Colon (tissue), 2 donors: ENCODE results near the gene C21orf58.
"Not testable (repeated sequence)": the region's sequence is repeated elsewhere in the genome, so short reads cannot be mapped to it uniquely, and the experiment has no call there.

ENCODE experiments used
- FAIRE-seq: peaks from 2 replicates; lab custom pipeline; 2012; peaks lifted over from hg19 to GRCh38; lab: Jason Lieb, UNC
- donor health status: control.
- donor health status: control.

Gene C21orf58

GRCh38 chr21:46323227-46323709 lies 402 bp downstream of the C21orf58 start:
- no peak for FAIRE-seq

GRCh38 chr21:46322351-46323226 lies 1.1 kb downstream of the C21orf58 start:
- FAIRE-seq, result no peak

DNA sequence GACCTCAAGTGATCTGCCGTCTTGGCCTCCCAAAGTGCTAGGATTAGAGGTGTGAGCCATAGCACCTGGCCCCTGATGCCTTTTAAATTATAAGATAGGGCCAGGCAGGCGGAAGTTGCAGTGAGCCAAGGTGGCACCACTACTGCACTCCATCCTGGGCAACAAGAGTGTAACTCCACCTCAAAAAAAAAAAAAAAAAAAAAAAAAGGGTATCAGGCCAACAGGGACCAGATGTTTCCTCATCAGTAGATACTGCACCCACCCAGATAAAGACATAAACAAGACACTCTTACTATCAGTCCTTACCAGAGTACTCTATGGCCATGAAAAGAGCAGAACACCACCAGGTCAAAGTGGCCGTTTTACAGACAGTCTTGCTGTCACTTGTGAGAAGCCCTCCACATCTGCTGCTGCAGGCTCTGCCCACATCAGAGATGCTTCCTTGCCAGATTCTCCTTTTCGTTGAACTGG lies 3.3 kb downstream of the C21orf58 start:
- no peak for FAIRE-seq

DNA sequence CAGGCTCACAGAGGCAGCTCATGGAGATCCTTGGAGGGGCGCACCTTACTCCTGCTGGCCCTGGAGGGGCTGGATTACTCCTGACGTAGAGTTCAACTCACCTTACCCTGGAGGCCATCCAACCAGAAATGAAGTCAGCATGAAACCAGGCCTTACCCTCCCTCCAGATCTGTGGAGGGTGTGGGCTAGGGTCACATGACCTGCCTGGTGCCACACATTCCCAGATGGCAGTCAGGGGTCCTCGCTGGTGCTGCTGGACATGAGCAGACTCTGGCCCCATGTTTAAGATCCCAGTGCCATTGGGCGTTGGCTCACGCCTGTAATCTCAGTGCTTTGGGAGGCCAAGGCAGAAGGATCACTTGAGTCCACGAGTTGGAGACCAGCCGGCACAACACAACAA lies 4.5 kb downstream of the C21orf58 start:
- FAIRE-seq, result no peak

DNA sequence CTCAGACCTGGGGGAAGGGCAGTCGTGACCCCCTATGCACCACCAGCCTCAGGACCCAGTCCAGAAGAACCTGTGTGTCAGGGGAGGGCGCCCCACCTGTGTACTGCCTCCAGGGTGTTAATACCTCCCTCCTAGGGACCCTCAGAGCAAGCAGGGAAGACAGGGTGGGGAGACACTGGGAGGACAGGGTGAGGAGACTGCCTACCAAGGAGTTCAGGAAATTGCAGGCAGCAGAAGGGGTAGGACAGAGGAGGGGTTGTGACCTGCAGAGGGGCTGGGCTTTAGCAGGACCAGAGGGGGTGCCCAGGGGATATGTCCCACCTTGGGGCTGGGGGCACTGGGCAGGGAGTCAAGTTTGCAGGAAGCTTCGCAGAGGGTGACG lies 5.2 kb downstream of the C21orf58 start:
- FAIRE-seq, result no peak

DNA sequence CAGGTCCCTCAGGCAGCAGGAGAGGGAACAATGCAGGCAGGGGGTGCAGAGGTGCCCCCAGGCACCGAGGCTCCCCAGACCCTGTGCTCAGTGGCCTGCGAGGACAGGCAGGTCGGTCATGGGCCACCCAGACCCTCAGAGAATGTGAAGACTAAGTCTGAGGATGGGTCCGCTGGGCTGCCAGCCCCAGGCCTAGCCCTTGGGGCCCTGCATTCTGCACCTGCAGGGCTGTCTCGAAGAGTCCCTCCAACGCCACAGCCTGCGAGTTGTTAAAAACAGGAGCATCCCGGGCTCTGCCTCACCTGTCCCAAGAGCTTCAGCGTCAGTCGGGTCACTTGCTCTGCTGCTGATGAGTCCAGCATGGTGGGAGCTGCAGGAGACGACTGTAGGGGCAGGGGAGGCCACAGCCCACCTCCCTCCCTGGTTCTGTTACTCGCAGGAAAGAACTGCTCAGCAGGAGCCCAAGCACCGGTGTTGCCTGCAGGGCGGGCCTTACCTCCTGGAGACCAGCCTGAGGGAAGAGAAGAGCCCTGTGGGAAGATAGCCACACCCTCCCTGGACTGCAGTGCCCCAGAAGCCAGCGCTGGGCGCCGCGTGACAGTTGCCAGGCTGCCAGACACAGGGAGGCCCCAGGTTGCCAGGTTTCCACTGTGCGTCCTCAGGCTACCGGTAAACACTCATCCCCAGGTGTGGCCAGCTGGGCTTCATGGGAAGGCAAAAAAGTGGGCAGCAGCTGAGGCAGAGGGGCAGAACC lies 5.8 kb downstream of the C21orf58 start:
- FAIRE-seq, result no peak

- no peak for FAIRE-seq
Observed at GRCh38 chr21:46316708-46317324, 6.9 kb downstream of the C21orf58 start.

DNA sequence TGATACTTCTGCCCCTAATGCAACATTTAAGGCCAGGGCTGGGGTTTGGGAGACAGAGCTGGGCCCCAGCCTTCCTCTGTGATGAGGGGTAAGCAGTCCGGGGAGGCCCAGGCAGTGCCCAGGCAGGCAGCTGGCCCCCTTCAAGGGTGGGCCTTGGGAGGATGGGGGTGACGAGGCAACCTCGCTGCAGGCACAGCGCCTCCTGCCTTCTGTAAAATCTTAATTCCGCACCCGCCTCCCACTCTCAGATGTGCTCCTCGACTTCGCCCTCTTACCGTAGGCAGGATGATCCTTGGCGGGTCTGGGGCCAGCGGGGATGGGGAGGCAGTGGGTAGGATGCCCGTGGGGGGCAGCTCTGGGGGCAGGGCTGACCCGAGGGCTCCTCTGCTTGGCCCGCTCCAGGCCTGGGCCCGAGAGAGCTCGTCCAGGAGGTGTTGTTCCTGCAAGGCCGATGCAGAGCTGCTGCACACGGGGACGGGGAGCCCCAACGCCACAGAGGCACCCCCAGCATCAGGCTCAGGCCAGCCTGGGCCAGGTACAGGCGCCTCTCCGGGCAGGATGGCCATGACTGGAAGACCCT lies 9.1 kb downstream of the C21orf58 start:
- no peak for FAIRE-seq

DNA sequence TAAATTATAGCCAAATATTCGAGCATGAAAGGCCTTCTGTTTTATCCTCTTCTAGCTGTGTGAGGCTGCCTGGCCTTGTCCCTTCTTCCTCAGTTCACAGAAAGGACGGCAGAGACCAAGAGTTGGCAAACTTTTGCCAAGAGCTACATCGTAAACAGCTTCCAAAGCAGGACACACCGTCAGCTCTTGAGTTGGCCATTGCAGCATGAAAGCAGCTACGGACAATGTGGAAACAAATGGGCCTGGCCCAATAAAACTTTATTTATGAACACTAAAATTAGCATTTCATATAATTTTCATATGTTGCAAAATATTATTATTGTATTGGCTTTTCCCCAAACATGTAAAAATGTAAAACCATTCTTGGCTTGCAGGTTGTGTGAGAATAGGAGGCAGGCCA lies 10.7 kb downstream of the C21orf58 start:
- FAIRE-seq, result no peak

DNA sequence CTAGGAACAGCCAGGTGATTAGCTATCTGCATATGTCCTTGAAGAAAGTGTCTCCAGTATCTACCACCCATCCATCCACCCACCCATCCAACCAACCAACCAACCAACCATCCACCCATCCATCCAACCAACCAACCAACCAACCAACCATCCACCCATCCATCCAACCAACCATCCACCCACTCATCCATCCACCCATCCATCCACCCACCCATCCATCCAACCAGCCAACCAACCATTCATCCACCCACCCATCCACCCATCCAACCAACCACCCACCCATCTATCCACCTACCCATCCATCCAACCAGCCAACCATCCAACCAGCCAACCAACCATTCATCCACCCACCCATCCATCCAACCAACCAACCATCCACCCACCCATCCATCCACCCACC lies 12.1 kb downstream of the C21orf58 start:
- FAIRE-seq, result no peak

DNA sequence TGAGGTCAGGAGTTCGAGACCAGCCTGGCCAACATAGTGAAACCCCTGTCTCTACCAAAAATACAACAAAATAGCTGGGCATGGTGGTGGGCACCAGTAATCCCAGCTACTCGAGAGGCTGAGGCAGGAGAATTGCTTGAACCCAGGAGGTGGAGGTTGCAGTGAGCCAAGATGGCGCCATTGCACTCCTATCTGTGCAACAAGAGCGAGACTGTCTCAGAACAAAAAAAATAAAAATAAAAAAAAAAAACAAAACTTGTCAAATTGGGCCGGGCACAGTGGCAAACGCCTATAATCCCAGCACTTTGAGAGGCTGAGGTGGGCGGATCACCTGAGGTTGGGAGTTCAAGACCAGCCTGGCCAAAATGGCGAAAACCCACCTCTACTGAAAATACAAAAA lies 13.4 kb downstream of the C21orf58 start:
- FAIRE-seq, result not testable (repeated sequence)

DNA sequence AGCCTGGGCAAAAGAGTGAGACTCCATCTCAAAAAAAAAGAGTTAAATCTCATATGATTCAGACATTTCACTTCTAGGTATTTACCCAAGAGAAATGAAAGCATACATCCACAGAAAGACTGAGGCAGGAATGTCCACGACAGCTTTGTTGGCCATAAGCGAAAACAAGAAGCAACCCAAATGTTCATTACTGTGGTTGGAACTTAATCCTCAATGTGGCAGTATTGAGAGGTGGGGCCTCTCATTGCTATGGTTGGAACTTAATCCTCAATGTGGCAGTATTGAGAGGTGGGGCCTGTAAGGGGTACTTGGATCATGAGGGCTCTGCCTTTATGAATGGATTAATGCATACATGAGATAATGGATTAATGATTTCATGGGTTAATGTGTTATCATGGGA lies 15.2 kb downstream of the C21orf58 start:
- FAIRE-seq, result no peak

- FAIRE-seq, result no peak
Observed at GRCh38 chr21:46307625-46308024, 16.0 kb downstream of the C21orf58 start.

GRCh38 chr21:46304955-46305354 lies 18.7 kb downstream of the C21orf58 start:
- no peak for FAIRE-seq

DNA sequence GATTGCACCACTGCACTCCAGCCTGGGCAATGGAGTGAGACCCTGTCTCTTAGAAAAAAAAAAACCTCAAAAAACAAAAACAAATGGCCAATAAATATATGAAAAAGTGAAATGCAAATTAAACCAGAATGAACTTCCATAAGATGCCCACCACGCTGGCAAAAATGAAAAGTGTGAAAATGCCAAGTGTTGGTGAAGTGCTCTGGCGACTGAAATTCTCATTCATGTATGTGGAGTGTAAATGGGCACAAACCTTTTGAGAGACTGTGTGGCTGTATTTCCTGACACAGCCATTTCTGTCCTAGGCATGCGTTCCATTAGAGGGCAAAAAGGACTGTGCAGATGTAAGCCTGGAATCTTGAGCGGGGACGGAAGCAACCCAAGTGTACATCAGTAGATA lies 19.2 kb downstream of the C21orf58 start:
- no peak for FAIRE-seq

DNA sequence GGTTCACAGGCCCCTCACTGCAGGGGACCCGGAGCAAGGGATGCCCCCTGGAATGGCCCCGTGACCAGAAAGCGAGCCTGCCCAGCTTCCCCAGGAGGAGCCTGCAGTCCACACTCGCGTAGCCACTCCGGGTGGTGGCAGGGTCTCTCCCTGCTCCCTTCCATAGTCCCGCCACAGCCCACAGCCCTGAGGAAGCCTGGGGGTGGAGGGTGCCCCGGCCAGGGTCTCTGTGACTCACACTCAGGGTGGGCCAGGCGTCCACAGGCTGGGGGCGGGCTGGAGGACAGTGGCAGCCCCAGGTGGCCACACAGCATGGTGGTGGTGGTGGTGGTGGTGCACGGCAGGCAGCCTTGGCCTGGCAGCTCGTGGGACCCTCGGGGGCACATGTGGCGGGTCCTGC lies 21.9 kb downstream of the C21orf58 start:
- FAIRE-seq, result no peak

DNA sequence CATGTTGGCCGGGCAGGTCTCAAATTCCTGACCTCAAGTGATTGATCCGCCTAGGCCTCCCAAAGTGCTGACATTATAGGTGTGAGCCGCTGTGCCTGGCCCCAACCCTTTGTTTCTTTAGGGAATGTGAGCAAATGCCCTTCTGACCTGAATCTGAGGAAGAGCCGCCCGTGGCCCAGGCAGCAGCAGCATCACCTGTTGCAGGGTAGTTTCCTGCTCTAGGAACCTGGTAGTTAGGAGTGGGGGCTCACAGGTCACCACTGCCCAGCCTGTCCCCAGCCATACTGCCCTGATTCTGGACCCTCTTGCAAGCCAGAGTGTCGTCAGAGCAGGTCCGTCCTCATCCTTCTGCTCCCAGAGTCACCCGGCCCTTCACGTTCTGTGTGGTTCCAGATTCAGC lies 24.5 kb downstream of the C21orf58 start:
- FAIRE-seq, result no peak

DNA sequence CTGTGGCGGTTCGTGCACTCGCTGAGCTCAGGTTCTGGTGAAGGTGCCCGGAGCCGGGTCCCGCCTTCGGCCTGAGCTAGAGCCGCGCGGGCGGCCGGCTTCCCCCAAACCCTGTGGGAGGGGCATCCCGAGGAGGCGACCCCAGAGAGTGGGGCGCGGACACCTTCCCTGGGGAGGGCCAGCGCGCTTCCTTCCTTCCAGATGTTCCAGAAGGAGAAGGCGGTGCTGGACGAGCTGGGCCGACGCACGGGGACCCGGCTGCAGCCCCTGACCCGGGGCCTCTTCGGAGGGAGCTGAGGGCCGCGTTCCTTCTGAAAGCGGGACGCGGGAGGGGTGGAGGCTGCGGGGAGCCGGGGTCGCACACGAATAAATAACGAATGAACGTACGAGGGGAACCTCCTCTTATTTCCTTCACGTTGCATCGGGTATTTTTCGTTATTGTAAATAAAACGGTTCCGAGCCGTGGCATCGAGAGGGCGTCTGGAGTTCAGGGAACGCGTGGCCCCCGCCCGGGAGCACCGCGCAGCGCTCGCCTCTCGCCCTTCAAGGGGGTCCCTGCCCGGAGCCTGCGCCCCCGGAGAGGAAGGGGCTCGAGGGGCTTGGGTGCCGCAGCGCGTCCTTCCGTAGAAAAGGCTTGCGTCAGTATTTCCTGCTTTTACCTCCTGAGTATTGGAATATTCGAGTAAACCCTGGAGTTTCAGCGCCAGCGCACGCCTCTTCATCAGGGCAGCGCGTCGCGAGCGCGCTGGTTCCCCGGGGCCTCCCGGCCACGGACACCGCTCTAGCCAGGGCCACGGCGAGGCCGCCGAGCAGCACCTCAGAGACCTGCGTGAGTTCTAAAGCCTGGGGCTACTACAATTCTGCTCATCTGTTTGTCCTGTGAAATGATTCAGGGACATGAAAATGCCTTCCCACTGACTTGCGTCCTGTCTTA lies 26.1 kb downstream of the C21orf58 start:
- no peak for FAIRE-seq

DNA sequence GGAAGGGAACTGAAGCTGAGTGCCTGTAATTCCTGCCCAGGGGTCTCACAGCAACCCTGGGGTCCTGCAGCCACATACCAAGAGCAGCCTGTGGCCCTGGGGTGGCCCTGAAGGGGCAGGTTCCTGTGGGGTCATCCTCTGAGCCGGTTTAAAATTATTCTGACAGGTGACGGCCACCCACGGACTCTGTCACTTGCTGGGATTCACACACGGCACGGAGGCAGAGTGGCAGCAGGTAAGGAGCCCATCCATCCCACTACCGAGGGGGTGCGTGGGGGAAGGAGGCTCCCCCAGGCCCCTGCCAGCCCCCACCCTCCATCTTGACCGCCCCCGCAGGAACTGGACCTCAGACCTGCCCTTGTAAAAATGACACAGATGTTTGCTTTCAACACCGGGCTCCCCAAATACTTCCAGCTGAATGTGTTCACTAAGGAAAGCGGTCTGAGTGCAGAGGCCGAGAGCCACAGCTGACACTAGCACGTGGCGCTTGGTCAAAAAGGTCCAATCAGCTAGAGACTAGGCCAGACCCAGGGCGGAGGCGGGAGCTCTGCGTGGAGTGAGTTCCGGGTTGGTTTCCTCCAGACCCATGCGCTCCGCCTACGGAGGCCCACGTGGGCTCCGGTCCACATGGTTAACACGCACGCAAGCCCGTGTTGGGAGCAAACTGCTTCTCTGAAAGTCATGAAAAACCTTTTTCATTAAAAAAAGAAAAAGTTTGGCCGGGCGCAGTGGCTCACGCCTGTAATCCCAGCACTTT lies 27.5 kb downstream of the C21orf58 start:
- FAIRE-seq, result no peak

- FAIRE-seq, result no peak
Observed at GRCh38 chr21:46295177-46295770, 28.4 kb downstream of the C21orf58 start.
